Measurements from ENCODE around the gene SMAD6.

SMAD6 gene

GRCh38 chr15:66721020-66721419 lies 19.0 kb downstream of the SMAD6 start:
- no peak for DNase-seq (ENCODE audit: low spot score)

- no peak for DNase-seq (ENCODE audit: low spot score)
Observed at GRCh38 chr15:66721501-66721937, 19.5 kb downstream of the SMAD6 start.

- no peak for DNase-seq (ENCODE audit: low spot score)
Observed at GRCh38 chr15:66721954-66722353, 19.9 kb downstream of the SMAD6 start.

GRCh38 chr15:66722757-66723540 lies 20.9 kb downstream of the SMAD6 start:
- no peak for DNase-seq (ENCODE audit: low spot score)

- DNase-seq (ENCODE audit: low spot score), result no peak
Observed at GRCh38 chr15:66723826-66724731, 22.0 kb downstream of the SMAD6 start.

GRCh38 chr15:66724732-66725463 lies 22.9 kb downstream of the SMAD6 start:
- DNase-seq (ENCODE audit: low spot score), result no peak

- no peak for DNase-seq (ENCODE audit: low spot score)
Observed at GRCh38 chr15:66725464-66725785, 23.4 kb downstream of the SMAD6 start.

- no peak for DNase-seq (ENCODE audit: low spot score)
Observed at GRCh38 chr15:66726386-66726785, 24.4 kb downstream of the SMAD6 start.

GRCh38 chr15:66729331-66729951 lies 27.4 kb downstream of the SMAD6 start:
- DNase-seq (ENCODE audit: low spot score), result no peak

GRCh38 chr15:66730168-66731021 lies 28.4 kb downstream of the SMAD6 start:
- no peak for DNase-seq (ENCODE audit: low spot score)

- DNase-seq (ENCODE audit: low spot score), result no peak
Observed at GRCh38 chr15:66733976-66734375, 31.9 kb downstream of the SMAD6 start.

GRCh38 chr15:66734961-66735908 lies 33.2 kb downstream of the SMAD6 start:
- DNase-seq (ENCODE audit: low spot score), result no peak

GRCh38 chr15:66735909-66736305 lies 33.9 kb downstream of the SMAD6 start:
- no peak for DNase-seq (ENCODE audit: low spot score)

- DNase-seq (ENCODE audit: low spot score), result no peak
Observed at GRCh38 chr15:66737243-66738010, 35.4 kb downstream of the SMAD6 start.

- DNase-seq (ENCODE audit: low spot score), result no peak
Observed at GRCh38 chr15:66738116-66738515, 36.1 kb downstream of the SMAD6 start.

GRCh38 chr15:66738595-66738994 lies 36.6 kb downstream of the SMAD6 start:
- no peak for DNase-seq (ENCODE audit: low spot score)

- DNase-seq (ENCODE audit: low spot score), result no peak
Observed at GRCh38 chr15:66739287-66739686, 37.3 kb downstream of the SMAD6 start.

- DNase-seq (ENCODE audit: low spot score), result no peak
Observed at GRCh38 chr15:66740802-66741201, 38.8 kb downstream of the SMAD6 start.

GRCh38 chr15:66741646-66742045 lies 39.6 kb downstream of the SMAD6 start:
- DNase-seq (ENCODE audit: low spot score), result no peak
